ENCODE results near the gene FOXP3. TPM values are rescaled to one million over a fixed set of nuclear protein-coding genes. Genes with fewer than 3 reads are reported as not detected.
A peak's percentile ranks its signal among the peaks of the same experiment; 100 is the strongest.

The FOXP3 gene
- total RNA-seq, 1 donor = not detected

- Histone ChIP-seq H4K20me1 (ENCODE audit: insufficient read depth, low read length) (no peaks in the 10 kb centered on the region), H3K36me3 (ENCODE audit: insufficient read depth, low read length) (no peaks in the 10 kb centered on the region), H3K79me2 (ENCODE audit: insufficient read depth, low read length) (no peaks in the 10 kb centered on the region), H3K9me3 (ENCODE audit: low read depth, low read length) (no peaks in the 10 kb centered on the region), H2AFZ (ENCODE audit: low read length) (no peak overlapping the region), H3K4me1 (ENCODE audit: insufficient read depth, low read length) (no peaks in the 10 kb centered on the region), H3K4me3 (ENCODE audit: insufficient read depth, low read length) (no peak overlapping the region), H3K4me2 (ENCODE audit: insufficient read depth, low read length) (no peak overlapping the region), H3K27ac (ENCODE audit: low read depth, low read length) (no peak overlapping the region), H3K27me3 (ENCODE audit: insufficient read depth, low read length) (no peaks in the 10 kb centered on the region)
- no peak for TF ChIP-seq CTCF (IDR thresholded peaks at IDR 0.05; ENCODE audit: extremely low read depth, low read depth, low read length)
- DNase-seq (ENCODE audit: insufficient read length, low spot score, missing footprints) = peak; percentile 56
These were observed 8.1 kb downstream of the FOXP3 start for GRCh38 chrX:49256268-49256995.

GRCh38 chrX:49254639-49255038 lies 9.9 kb downstream of the FOXP3 start:
- Histone ChIP-seq H3K27ac (ENCODE audit: low read depth, low read length) (no peak overlapping the region), H3K27me3 (ENCODE audit: insufficient read depth, low read length) (no peaks in the 10 kb centered on the region), H3K4me2 (ENCODE audit: insufficient read depth, low read length) (no peak overlapping the region), H3K4me3 (ENCODE audit: insufficient read depth, low read length) (no peak overlapping the region), H4K20me1 (ENCODE audit: insufficient read depth, low read length) (no peaks in the 10 kb centered on the region), H2AFZ (ENCODE audit: low read length) (no peak overlapping the region), H3K4me1 (ENCODE audit: insufficient read depth, low read length) (no peaks in the 10 kb centered on the region), H3K36me3 (ENCODE audit: insufficient read depth, low read length) (no peaks in the 10 kb centered on the region), H3K9me3 (ENCODE audit: low read depth, low read length) (no peaks in the 10 kb centered on the region), H3K79me2 (ENCODE audit: insufficient read depth, low read length) (no peaks in the 10 kb centered on the region)
- no peak for TF ChIP-seq CTCF (IDR thresholded peaks at IDR 0.05; ENCODE audit: extremely low read depth, low read depth, low read length)
- peak; percentile 69 for DNase-seq (ENCODE audit: insufficient read length, low spot score, missing footprints)

- Histone ChIP-seq H3K4me3 (ENCODE audit: insufficient read depth, low read length) (no peak overlapping the region), H3K36me3 (ENCODE audit: insufficient read depth, low read length) (no peaks in the 10 kb centered on the region), H3K4me1 (ENCODE audit: insufficient read depth, low read length) (no peaks in the 10 kb centered on the region), H3K27ac (ENCODE audit: low read depth, low read length) (no peak overlapping the region), H3K27me3 (ENCODE audit: insufficient read depth, low read length) (no peaks in the 10 kb centered on the region), H3K4me2 (ENCODE audit: insufficient read depth, low read length) (no peak overlapping the region), H2AFZ (ENCODE audit: low read length) (no peak overlapping the region), H4K20me1 (ENCODE audit: insufficient read depth, low read length) (no peaks in the 10 kb centered on the region), H3K79me2 (ENCODE audit: insufficient read depth, low read length) (no peaks in the 10 kb centered on the region), H3K9me3 (ENCODE audit: low read depth, low read length) (no peaks in the 10 kb centered on the region)
- DNase-seq (ENCODE audit: insufficient read length, low spot score, missing footprints) = peak; percentile 76
- no peak for TF ChIP-seq CTCF (IDR thresholded peaks at IDR 0.05; ENCODE audit: extremely low read depth, low read depth, low read length)
These were observed 13.2 kb downstream of the FOXP3 start for GRCh38 chrX:49251325-49251724.

- Histone ChIP-seq H3K27ac (ENCODE audit: low read depth, low read length) (no peak overlapping the region), H4K20me1 (ENCODE audit: insufficient read depth, low read length) (no peaks in the 10 kb centered on the region), H3K4me1 (ENCODE audit: insufficient read depth, low read length) (no peaks in the 10 kb centered on the region), H2AFZ (ENCODE audit: low read length) (no peak overlapping the region), H3K4me2 (ENCODE audit: insufficient read depth, low read length) (no peak overlapping the region), H3K27me3 (ENCODE audit: insufficient read depth, low read length) (no peaks in the 10 kb centered on the region), H3K4me3 (ENCODE audit: insufficient read depth, low read length) (no peak overlapping the region), H3K9me3 (ENCODE audit: low read depth, low read length) (no peaks in the 10 kb centered on the region), H3K36me3 (ENCODE audit: insufficient read depth, low read length) (no peaks in the 10 kb centered on the region), H3K79me2 (ENCODE audit: insufficient read depth, low read length) (no peaks in the 10 kb centered on the region)
- peak; percentile 58 for DNase-seq (ENCODE audit: insufficient read length, low spot score, missing footprints)
- no peak for TF ChIP-seq CTCF (IDR thresholded peaks at IDR 0.05; ENCODE audit: extremely low read depth, low read depth, low read length)
These were observed 13.9 kb downstream of the FOXP3 start for GRCh38 chrX:49250578-49250977.

Data from osteoblast (primary cell).